Thyroid gland (tissue), 4 donors: ENCODE measurements around the gene THAP12.

Experiments
- CTCF ChIP-seq, 6 experiments: fragments of 200-600 bp in 3 of 6; fragments of 450-650 bp in 3 of 6; sonication (generic) in 3 of 6; IDR thresholded peaks; one replicate each; pipeline ENCODE4 v1.5.1; 2016 to 2019; ENCODE audit warnings: antibody characterized with exemption in 6 of 6, mild to moderate bottlenecking in 2 of 6, inconsistent platforms in 1 of 6, moderate library complexity in 1 of 6
- POLR2A ChIP-seq, 2 donors: fragments of 450-650 bp; IDR thresholded peaks; one replicate each; pipeline ENCODE4 v1.6.1; 2017; ENCODE audit warnings: antibody characterized with exemption in 2 of 2, mild to moderate bottlenecking in 2 of 2, moderate library complexity in 1 of 2

GRCh38 chr11:76302996-76303395 lies 77.9 kb downstream of the THAP12 start:
- no peak for TF ChIP-seq CTCF (IDR thresholded peaks at IDR 0.05)
- TF ChIP-seq POLR2A (IDR thresholded peaks at IDR 0.05) = no peak
